GM21825 (cell line): ENCODE measurements around the gene EME1.
"Not testable (repeated sequence)": the region's sequence is repeated elsewhere in the genome, so short reads cannot be mapped to it uniquely, and the experiment has no call there.

Experiments
- ATAC-seq: cut with Tn5 transposase; IDR thresholded peaks from one replicate; pipeline ENCODE4 v1.9.1; 2021; ENCODE audit warnings: mild to moderate bottlenecking, moderate library complexity; ENCODE audit not compliant: unreplicated experiment

Gene EME1

GRCh38 chr17:50386510-50386909 lies 13.5 kb downstream of the EME1 start:
- ATAC-seq: no peak

- no peak for ATAC-seq
Observed at GRCh38 chr17:50388728-50389127, 15.7 kb downstream of the EME1 start.

- ATAC-seq: no peak
Observed at GRCh38 chr17:50389534-50389933, 16.5 kb downstream of the EME1 start.

GRCh38 chr17:50392621-50393020 lies 19.6 kb downstream of the EME1 start:
- no peak for ATAC-seq

GRCh38 chr17:50393700-50394099 lies 20.7 kb downstream of the EME1 start:
- ATAC-seq: no peak

GRCh38 chr17:50394711-50395110 lies 21.7 kb downstream of the EME1 start:
- ATAC-seq: no peak

GRCh38 chr17:50396261-50397110 lies 23.5 kb downstream of the EME1 start:
- peak; percentile 8 for ATAC-seq

- ATAC-seq: peak; percentile 95
Observed at GRCh38 chr17:50397111-50397918, 24.3 kb downstream of the EME1 start, which contains the start of gene LRRC59. Gene LRRC59 (minus strand): TSS chr17:50397523. CDS start chr17:50397317, 206 bp downstream.

- no peak for ATAC-seq
Observed at GRCh38 chr17:50397919-50398285, 24.9 kb downstream of the EME1 start.

- ATAC-seq: not testable (repeated sequence)
Observed at GRCh38 chr17:50398672-50399071, 25.6 kb downstream of the EME1 start.

- ATAC-seq: not testable (repeated sequence)
Observed at GRCh38 chr17:50399591-50399990, 26.6 kb downstream of the EME1 start.

GRCh38 chr17:50405351-50405750 lies 32.3 kb downstream of the EME1 start:
- ATAC-seq: not testable (repeated sequence)

GRCh38 chr17:50406578-50406977 lies 33.5 kb downstream of the EME1 start:
- no peak for ATAC-seq

GRCh38 chr17:50407921-50408320 lies 34.9 kb downstream of the EME1 start:
- no peak for ATAC-seq

- no peak for ATAC-seq
Observed at GRCh38 chr17:50412188-50412732, 39.2 kb downstream of the EME1 start.

- no peak for ATAC-seq
Observed at GRCh38 chr17:50414808-50415207, 41.8 kb downstream of the EME1 start.

GRCh38 chr17:50419577-50419976 lies 46.5 kb downstream of the EME1 start:
- not testable (repeated sequence) for ATAC-seq

- ATAC-seq: no peak
Observed at GRCh38 chr17:50420419-50421112, 47.5 kb downstream of the EME1 start.

GRCh38 chr17:50421308-50422051 lies 48.5 kb downstream of the EME1 start:
- ATAC-seq: no peak

GRCh38 chr17:50422738-50423137 lies 49.7 kb downstream of the EME1 start:
- ATAC-seq: no peak
